ENCODE measurements around the gene TXNDC11.

The TXNDC11 gene

GRCh38 chr16:11719171-11719570 lies 23.5 kb downstream of the TXNDC11 start:
- DNase-seq = no peak

GRCh38 chr16:11717811-11718210 lies 24.8 kb downstream of the TXNDC11 start:
- DNase-seq = no peak

- DNase-seq = no peak
Observed at GRCh38 chr16:11716336-11716735, 26.3 kb downstream of the TXNDC11 start.

GRCh38 chr16:11715246-11715947 lies 27.3 kb downstream of the TXNDC11 start:
- DNase-seq = no peak

GRCh38 chr16:11712122-11712521 lies 30.5 kb downstream of the TXNDC11 start:
- DNase-seq = no peak

- no peak for DNase-seq
Observed at GRCh38 chr16:11711662-11712061, 31.0 kb downstream of the TXNDC11 start.

GRCh38 chr16:11708421-11708820 lies 34.2 kb downstream of the TXNDC11 start:
- no peak for DNase-seq

GRCh38 chr16:11707679-11708197 lies 34.9 kb downstream of the TXNDC11 start:
- no peak for DNase-seq

GRCh38 chr16:11706180-11706742 lies 36.4 kb downstream of the TXNDC11 start:
- no peak for DNase-seq

- no peak for DNase-seq
Observed at GRCh38 chr16:11705311-11706025, 37.2 kb downstream of the TXNDC11 start.

GRCh38 chr16:11700264-11701029 lies 42.2 kb downstream of the TXNDC11 start:
- DNase-seq = no peak

- DNase-seq = no peak
Observed at GRCh38 chr16:11699234-11699894, 43.3 kb downstream of the TXNDC11 start.

- no peak for DNase-seq
Observed at GRCh38 chr16:11698271-11698689, 44.4 kb downstream of the TXNDC11 start.

GRCh38 chr16:11697319-11697718 lies 45.3 kb downstream of the TXNDC11 start:
- DNase-seq = no peak

- no peak for DNase-seq
Observed at GRCh38 chr16:11696266-11697012, 46.2 kb downstream of the TXNDC11 start.

- no peak for DNase-seq
Observed at GRCh38 chr16:11692651-11693050, 50.0 kb downstream of the TXNDC11 start.

GRCh38 chr16:11692171-11692570 lies 50.5 kb downstream of the TXNDC11 start:
- no peak for DNase-seq

GRCh38 chr16:11691771-11692170 lies 50.9 kb downstream of the TXNDC11 start:
- no peak for DNase-seq

GRCh38 chr16:11691235-11691634 lies 51.4 kb downstream of the TXNDC11 start:
- DNase-seq = no peak

GRCh38 chr16:11689031-11689840 lies 53.4 kb downstream of the TXNDC11 start:
- DNase-seq = no peak

GRCh38 chr16:11688520-11688886 lies 54.2 kb downstream of the TXNDC11 start:
- DNase-seq = no peak

Data from GOT3 (cell line).